ENCODE results near the gene UGT1A5.

- TF ChIP-seq CTCF (IDR thresholded peaks at IDR 0.05 in 2 of 3, conservative IDR thresholded peaks at IDR 0.05 in 1 of 3; ENCODE audit: control insufficient read depth in 2 of 3, extremely low read depth in 1 of 3, insufficient read depth in 1 of 3, low read depth in 3 of 3, low read length in 3 of 3): no peak
- no peak for TF ChIP-seq EZH2 (IDR thresholded peaks at IDR 0.05; ENCODE audit: borderline replicate concordance, control insufficient read depth, low read depth, low read length)
- TF ChIP-seq SUZ12 (IDR thresholded peaks at IDR 0.05; ENCODE audit: unreplicated experiment): no peak
- no peak for TF ChIP-seq SRF (IDR thresholded peaks at IDR 0.05; ENCODE audit: low read depth in 2 of 2, low read length in 2 of 2)
- no peak for TF ChIP-seq SP1 (IDR thresholded peaks at IDR 0.05; ENCODE audit: low read depth, low read length)
- no peak for TF ChIP-seq NFIC (IDR thresholded peaks at IDR 0.05; ENCODE audit: low read depth, low read length)
- TF ChIP-seq MTA3 (IDR thresholded peaks at IDR 0.05; ENCODE audit: borderline replicate concordance, low read length): no peak
- no peak for TF ChIP-seq POLR2AphosphoS5 (IDR thresholded peaks at IDR 0.05; ENCODE audit: low read length)
- TF ChIP-seq NR2C2 (IDR thresholded peaks at IDR 0.05; ENCODE audit: borderline replicate concordance, control insufficient read depth, insufficient read length, low read depth): no peak
- TF ChIP-seq IRF3 (IDR thresholded peaks at IDR 0.05): no peak
- no peak for TF ChIP-seq POLR2A (IDR thresholded peaks at IDR 0.05; ENCODE audit: low read depth, low read length)
- no peak for TF ChIP-seq EP300 (IDR thresholded peaks at IDR 0.05; ENCODE audit: borderline replicate concordance in 1 of 2, control insufficient read depth in 1 of 2, low read depth in 2 of 2, low read length in 2 of 2)
- no peak for TF ChIP-seq RELB (IDR thresholded peaks at IDR 0.05; ENCODE audit: low read depth)
- TF ChIP-seq RBBP5 (conservative IDR thresholded peaks at IDR 0.05): no peak
Measured at GRCh38 chr2:233800208-233800607, 87.5 kb downstream of the UGT1A5 start.

Measured in GM12878 (cell line).